T-helper 2 cell (primary cell): ENCODE data around the gene PKP4.
A peak's percentile ranks its signal among the peaks of the same experiment; 100 is the strongest.

ENCODE experiments used
- DNase-seq, 5 experiments: peaks; one replicate each; pipeline versions ENCODE4 v3.0.0 to v3.0.0-alpha.2; 2012 to 2022

Gene PKP4

GRCh38 chr2:158599609-158600008, 142.9 kb downstream of the PKP4 start:
- no peak for DNase-seq

- no peak for DNase-seq
Observed at GRCh38 chr2:158600155-158600802, 143.5 kb downstream of the PKP4 start.

- no peak for DNase-seq
Observed at GRCh38 chr2:158602027-158602426, 145.3 kb downstream of the PKP4 start.

- no peak for DNase-seq
Observed at GRCh38 chr2:158603205-158603604, 146.5 kb downstream of the PKP4 start.

- no peak for DNase-seq
Observed at GRCh38 chr2:158603986-158604385, 147.2 kb downstream of the PKP4 start.

GRCh38 chr2:158610059-158610458, 153.3 kb downstream of the PKP4 start:
- no peak for DNase-seq

- DNase-seq: no peak
Observed at GRCh38 chr2:158616480-158617000, 159.8 kb downstream of the PKP4 start.

GRCh38 chr2:158618891-158619490, 162.2 kb downstream of the PKP4 start:
- DNase-seq: no peak

GRCh38 chr2:158619496-158619895, 162.7 kb downstream of the PKP4 start:
- DNase-seq: peak in 1 of 5 experiments; percentile 35

GRCh38 chr2:158620656-158621055, 163.9 kb downstream of the PKP4 start:
- no peak for DNase-seq

GRCh38 chr2:158624071-158624667, 167.4 kb downstream of the PKP4 start:
- DNase-seq: no peak

GRCh38 chr2:158624961-158625360, 168.2 kb downstream of the PKP4 start:
- DNase-seq: no peak

GRCh38 chr2:158629116-158629515, 172.4 kb downstream of the PKP4 start:
- no peak for DNase-seq

GRCh38 chr2:158633261-158633660, 176.5 kb downstream of the PKP4 start:
- DNase-seq: no peak

- DNase-seq: no peak
Observed at GRCh38 chr2:158634627-158635026, 177.9 kb downstream of the PKP4 start.

GRCh38 chr2:158635961-158636601, 179.3 kb downstream of the PKP4 start:
- DNase-seq: no peak

- no peak for DNase-seq
Observed at GRCh38 chr2:158637357-158637756, 180.6 kb downstream of the PKP4 start.

GRCh38 chr2:158644139-158644538, 187.4 kb downstream of the PKP4 start:
- DNase-seq: no peak

- DNase-seq: no peak
Observed at GRCh38 chr2:158645299-158645698, 188.5 kb downstream of the PKP4 start.

- DNase-seq: no peak
Observed at GRCh38 chr2:158647436-158648231, 190.9 kb downstream of the PKP4 start.

- no peak for DNase-seq
Observed at GRCh38 chr2:158649846-158650245, 193.1 kb downstream of the PKP4 start.

GRCh38 chr2:158650646-158651357, 194.1 kb downstream of the PKP4 start:
- no peak for DNase-seq
